Gastrocnemius medialis (tissue), 4 donors: Measurements from ENCODE around the gene C1GALT1.

Experiments used
- POLR2A ChIP-seq, 2 donors: fragments of 450-650 bp; IDR thresholded peaks; one replicate each; pipeline ENCODE4 v1.6.1; 2017; ENCODE audit warnings: antibody characterized with exemption in 2 of 2, mild to moderate bottlenecking in 2 of 2, moderate library complexity in 2 of 2
- TF ChIP-seq, protein P1 (sequence below), 5 experiments: fragments of 450-650 bp in 3 of 5; fragments of 200-600 bp in 2 of 5; sonication (generic) in 2 of 5; IDR thresholded peaks in 4 of 5; conservative IDR thresholded peaks in 1 of 5; 1 replicate in 4 of 5; 2 replicates in 1 of 5; pipeline ENCODE4 v1.5.1; 2016 to 2019; ENCODE audit warnings: antibody characterized with exemption in 5 of 5, mild to moderate bottlenecking in 3 of 5, moderate library complexity in 3 of 5

GRCh38 chr7:7176406-7177043, 5.8 kb upstream of the C1GALT1 start:
- TF ChIP-seq, protein P1, sequence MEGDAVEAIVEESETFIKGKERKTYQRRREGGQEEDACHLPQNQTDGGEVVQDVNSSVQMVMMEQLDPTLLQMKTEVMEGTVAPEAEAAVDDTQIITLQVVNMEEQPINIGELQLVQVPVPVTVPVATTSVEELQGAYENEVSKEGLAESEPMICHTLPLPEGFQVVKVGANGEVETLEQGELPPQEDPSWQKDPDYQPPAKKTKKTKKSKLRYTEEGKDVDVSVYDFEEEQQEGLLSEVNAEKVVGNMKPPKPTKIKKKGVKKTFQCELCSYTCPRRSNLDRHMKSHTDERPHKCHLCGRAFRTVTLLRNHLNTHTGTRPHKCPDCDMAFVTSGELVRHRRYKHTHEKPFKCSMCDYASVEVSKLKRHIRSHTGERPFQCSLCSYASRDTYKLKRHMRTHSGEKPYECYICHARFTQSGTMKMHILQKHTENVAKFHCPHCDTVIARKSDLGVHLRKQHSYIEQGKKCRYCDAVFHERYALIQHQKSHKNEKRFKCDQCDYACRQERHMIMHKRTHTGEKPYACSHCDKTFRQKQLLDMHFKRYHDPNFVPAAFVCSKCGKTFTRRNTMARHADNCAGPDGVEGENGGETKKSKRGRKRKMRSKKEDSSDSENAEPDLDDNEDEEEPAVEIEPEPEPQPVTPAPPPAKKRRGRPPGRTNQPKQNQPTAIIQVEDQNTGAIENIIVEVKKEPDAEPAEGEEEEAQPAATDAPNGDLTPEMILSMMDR (IDR thresholded peaks at IDR 0.05 in 4 of 5, conservative IDR thresholded peaks at IDR 0.05 in 1 of 5): no peak
- no peak for TF ChIP-seq POLR2A (IDR thresholded peaks at IDR 0.05)
